Measurements from ENCODE around the gene SNX27. TPM values are rescaled to one million over a fixed set of nuclear protein-coding genes. Genes with fewer than 3 reads are reported as not detected.

Gene SNX27
- total RNA-seq, 1 donor from 2014 or later, result 39.0 TPM

DNA sequence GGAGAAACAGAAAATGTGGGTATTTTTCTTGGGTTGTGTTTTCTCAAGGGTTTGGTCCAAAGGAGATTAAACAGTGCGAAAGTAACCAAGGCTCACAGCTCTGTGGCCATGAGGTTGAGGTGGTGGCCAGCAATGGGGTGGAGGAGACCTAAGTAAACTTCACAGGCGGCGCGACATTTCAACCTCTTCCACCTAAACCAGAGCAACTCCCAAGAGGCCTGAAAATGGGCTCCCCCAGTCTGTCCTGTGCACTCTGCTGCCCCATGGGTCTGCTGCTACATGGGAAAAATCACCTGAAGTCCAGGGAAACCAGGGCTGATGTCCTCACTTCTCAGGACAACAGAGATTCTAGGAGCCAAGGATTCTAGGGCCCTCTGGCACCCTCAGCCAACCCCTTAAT lies 92.4 kb downstream of the SNX27 start:
- Mint-ChIP-seq H3K4me3 (ENCODE audit: unreplicated experiment) (no peak overlapping the region), H3K27ac (ENCODE audit: unreplicated experiment) (no peak overlapping the region), H3K4me1 (ENCODE audit: low read depth) (no peaks in the 10 kb centered on the region), H3K9me3 (ENCODE audit: low read depth) (no peaks in the 10 kb centered on the region), H3K36me3 (ENCODE audit: low read depth) (peaks cover 14% of the 10 kb centered on the region), H3K27me3 (ENCODE audit: low read depth) (no peaks in the 10 kb centered on the region)
- TF ChIP-seq, protein P1, sequence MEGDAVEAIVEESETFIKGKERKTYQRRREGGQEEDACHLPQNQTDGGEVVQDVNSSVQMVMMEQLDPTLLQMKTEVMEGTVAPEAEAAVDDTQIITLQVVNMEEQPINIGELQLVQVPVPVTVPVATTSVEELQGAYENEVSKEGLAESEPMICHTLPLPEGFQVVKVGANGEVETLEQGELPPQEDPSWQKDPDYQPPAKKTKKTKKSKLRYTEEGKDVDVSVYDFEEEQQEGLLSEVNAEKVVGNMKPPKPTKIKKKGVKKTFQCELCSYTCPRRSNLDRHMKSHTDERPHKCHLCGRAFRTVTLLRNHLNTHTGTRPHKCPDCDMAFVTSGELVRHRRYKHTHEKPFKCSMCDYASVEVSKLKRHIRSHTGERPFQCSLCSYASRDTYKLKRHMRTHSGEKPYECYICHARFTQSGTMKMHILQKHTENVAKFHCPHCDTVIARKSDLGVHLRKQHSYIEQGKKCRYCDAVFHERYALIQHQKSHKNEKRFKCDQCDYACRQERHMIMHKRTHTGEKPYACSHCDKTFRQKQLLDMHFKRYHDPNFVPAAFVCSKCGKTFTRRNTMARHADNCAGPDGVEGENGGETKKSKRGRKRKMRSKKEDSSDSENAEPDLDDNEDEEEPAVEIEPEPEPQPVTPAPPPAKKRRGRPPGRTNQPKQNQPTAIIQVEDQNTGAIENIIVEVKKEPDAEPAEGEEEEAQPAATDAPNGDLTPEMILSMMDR (IDR thresholded peaks at IDR 0.05), result no peak
- no peak for DNase-seq (ENCODE audit: low spot score)

DNA sequence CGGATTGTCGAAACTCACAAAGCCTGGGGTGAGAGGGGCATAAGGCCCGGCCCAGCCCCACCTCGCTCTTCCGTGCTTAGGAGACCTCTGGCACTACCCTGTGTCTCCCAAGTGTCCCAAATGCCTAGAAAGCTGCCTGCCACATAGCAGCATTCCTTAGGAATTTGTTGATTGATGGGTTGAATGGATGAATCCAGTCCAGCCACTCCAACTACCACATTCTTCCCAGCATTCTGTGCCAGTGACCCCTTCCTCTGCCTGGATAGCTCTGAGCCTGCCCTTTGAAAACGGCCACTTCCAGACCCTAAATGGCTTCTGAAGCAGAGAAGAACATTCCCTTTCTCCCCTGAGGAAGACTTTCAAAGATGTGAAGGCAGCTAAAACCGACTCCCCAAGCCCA lies 93.3 kb downstream of the SNX27 start:
- no peaks in the 10 kb centered on the region for H3K9me3 Mint-ChIP-seq (ENCODE audit: low read depth)
- no peaks in the 10 kb centered on the region for H3K4me1 Mint-ChIP-seq (ENCODE audit: low read depth)
- H3K27me3 Mint-ChIP-seq (ENCODE audit: low read depth), result no peaks in the 10 kb centered on the region
- H3K36me3 Mint-ChIP-seq (ENCODE audit: low read depth), result peaks cover 6% of the 10 kb centered on the region
- DNase-seq (ENCODE audit: low spot score), result no peak
- no peak overlapping the region for H3K27ac Mint-ChIP-seq (ENCODE audit: unreplicated experiment)
- TF ChIP-seq, protein P1 (IDR thresholded peaks at IDR 0.05), result no peak
- no peak overlapping the region for H3K4me3 Mint-ChIP-seq (ENCODE audit: unreplicated experiment)

- Mint-ChIP-seq H3K36me3 (ENCODE audit: low read depth) (peaks cover 2% of the 10 kb centered on the region), H3K27ac (ENCODE audit: unreplicated experiment) (no peak overlapping the region), H3K9me3 (ENCODE audit: low read depth) (no peaks in the 10 kb centered on the region), H3K27me3 (ENCODE audit: low read depth) (no peaks in the 10 kb centered on the region), H3K4me1 (ENCODE audit: low read depth) (no peaks in the 10 kb centered on the region), H3K4me3 (ENCODE audit: unreplicated experiment) (no peak overlapping the region)
- TF ChIP-seq, protein P1 (IDR thresholded peaks at IDR 0.05), result no peak
- no peak for DNase-seq (ENCODE audit: low spot score)
Observed at GRCh38 chr1:151705753-151706463, 94.1 kb downstream of the SNX27 start.

GRCh38 chr1:151706464-151707415 lies 94.9 kb downstream of the SNX27 start:
- no peak for DNase-seq (ENCODE audit: low spot score)
- Mint-ChIP-seq H3K9me3 (ENCODE audit: low read depth) (no peaks in the 10 kb centered on the region), H3K4me3 (ENCODE audit: unreplicated experiment) (no peak overlapping the region), H3K4me1 (ENCODE audit: low read depth) (no peaks in the 10 kb centered on the region), H3K27me3 (ENCODE audit: low read depth) (no peaks in the 10 kb centered on the region), H3K27ac (ENCODE audit: unreplicated experiment) (peak overlapping the region; percentile 36), H3K36me3 (ENCODE audit: low read depth) (no peaks in the 10 kb centered on the region)
- TF ChIP-seq, protein P1 (IDR thresholded peaks at IDR 0.05), result no peak

GRCh38 chr1:151707541-151708065 lies 95.8 kb downstream of the SNX27 start:
- Mint-ChIP-seq H3K27me3 (ENCODE audit: low read depth) (no peaks in the 10 kb centered on the region), H3K27ac (ENCODE audit: unreplicated experiment) (no peak overlapping the region), H3K9me3 (ENCODE audit: low read depth) (no peaks in the 10 kb centered on the region), H3K4me3 (ENCODE audit: unreplicated experiment) (no peak overlapping the region), H3K4me1 (ENCODE audit: low read depth) (no peaks in the 10 kb centered on the region), H3K36me3 (ENCODE audit: low read depth) (no peaks in the 10 kb centered on the region)
- TF ChIP-seq, protein P1 (IDR thresholded peaks at IDR 0.05), result no peak
- no peak for DNase-seq (ENCODE audit: low spot score)
